ENCODE measurements around the gene OPA3. TPM values are rescaled to one million over a fixed set of nuclear protein-coding genes. Genes with fewer than 3 reads are reported as not detected.

The OPA3 gene
- total RNA-seq, 1 experiment from 2014 or later = 11.1 TPM

DNA sequence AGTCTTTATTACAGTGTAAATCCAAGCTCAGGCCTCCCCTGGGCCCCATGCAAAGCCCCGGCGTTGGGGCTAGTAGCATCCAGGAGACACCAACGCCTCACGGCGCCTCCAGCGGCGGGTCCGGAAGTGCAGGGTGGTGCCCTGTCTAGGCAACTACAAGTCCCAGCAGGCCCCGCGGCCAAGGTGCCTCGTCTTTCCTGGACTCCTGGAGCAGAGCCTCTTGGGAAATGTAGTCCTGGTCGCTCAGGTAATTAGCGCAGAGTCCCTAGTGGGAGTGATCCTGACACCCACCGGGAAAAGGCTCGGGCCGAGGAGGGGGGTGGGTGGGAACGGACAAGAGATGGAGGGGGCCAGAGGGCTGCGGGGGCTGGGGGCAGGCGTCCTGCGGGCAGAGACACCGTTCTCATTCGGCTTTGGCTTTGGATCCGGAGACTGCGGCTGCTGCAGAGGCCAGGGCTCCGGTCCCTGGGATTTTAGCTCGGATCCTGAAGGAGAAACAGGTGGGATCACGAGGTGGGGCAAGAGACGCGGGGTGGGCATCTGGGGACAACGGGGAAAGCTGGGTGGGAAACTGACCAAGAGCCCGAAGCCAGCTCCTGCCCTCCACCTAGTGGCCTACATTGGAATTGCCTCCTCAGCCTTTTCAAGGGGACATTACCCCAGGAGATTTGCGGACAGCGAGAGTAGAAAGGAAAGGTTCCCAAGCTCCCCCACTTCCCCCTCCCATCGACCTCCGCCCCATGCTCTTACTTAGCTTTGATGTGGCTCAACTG, 99.1 kb downstream of the OPA3 start (continued):
- TF ChIP-seq, protein P1, sequence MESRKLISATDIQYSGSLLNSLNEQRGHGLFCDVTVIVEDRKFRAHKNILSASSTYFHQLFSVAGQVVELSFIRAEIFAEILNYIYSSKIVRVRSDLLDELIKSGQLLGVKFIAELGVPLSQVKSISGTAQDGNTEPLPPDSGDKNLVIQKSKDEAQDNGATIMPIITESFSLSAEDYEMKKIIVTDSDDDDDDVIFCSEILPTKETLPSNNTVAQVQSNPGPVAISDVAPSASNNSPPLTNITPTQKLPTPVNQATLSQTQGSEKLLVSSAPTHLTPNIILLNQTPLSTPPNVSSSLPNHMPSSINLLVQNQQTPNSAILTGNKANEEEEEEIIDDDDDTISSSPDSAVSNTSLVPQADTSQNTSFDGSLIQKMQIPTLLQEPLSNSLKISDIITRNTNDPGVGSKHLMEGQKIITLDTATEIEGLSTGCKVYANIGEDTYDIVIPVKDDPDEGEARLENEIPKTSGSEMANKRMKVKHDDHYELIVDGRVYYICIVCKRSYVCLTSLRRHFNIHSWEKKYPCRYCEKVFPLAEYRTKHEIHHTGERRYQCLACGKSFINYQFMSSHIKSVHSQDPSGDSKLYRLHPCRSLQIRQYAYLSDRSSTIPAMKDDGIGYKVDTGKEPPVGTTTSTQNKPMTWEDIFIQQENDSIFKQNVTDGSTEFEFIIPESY (IDR thresholded peaks at IDR 0.05; ENCODE audit: extremely low read depth, insufficient replicate concordance, low read length) = no peak

GRCh38 chr19:45484273-45484945, 100.2 kb downstream of the OPA3 start:
- DNase-seq (ENCODE audit: low read depth, low spot score) (no peak), ATAC-seq (no peak)
- H3K79me2 ChIP-seq (ENCODE audit: insufficient read depth, low read length) = no peaks in the 10 kb centered on the region
- peaks cover 13 to 32% of the 10 kb centered on the region in 2 experiments for H3K4me1 ChIP-seq (ENCODE audit: control insufficient read depth in 1 of 2, insufficient read depth in 2 of 2, low read length in 2 of 2)
- H3K4me3 ChIP-seq (replicated peaks in 1 of 2; ENCODE audit: low read depth in 1 of 2, low read length in 2 of 2) = no peak overlapping the region
- no peaks in the 10 kb centered on the region for H3K9me2 ChIP-seq (ENCODE audit: insufficient read depth)
- intact Hi-C loops (cut with micrococcal nuclease) = loop anchor here (2.0 kb wide), 1 partner anchor 158 kb away; no protein-coding TSS in a partner anchor
- H3K4me2 ChIP-seq (ENCODE audit: low read length) = peak overlapping the region; percentile 33
- peak overlapping the region; percentile 44 for H3K27ac ChIP-seq (ENCODE audit: low read depth, low read length)
- no peaks in the 10 kb centered on the region for H4K20me1 ChIP-seq (ENCODE audit: insufficient read depth)
- no peak overlapping the region for H2AFZ ChIP-seq (ENCODE audit: low read depth, low read length, poor library complexity, severe bottlenecking)
- ChIA-PET RAD21 (ENCODE audit: low non-redundant PET in 1 of 2, low total read pairs in 2 of 2, uncharacterized antibody in 2 of 2, unreplicated experiment in 2 of 2) (interaction anchor here in 1 of 2 experiments (1.7 kb wide), 1 partner anchor 45 kb away, joined by 6 read pairs; no protein-coding TSS in a partner anchor), CTCF (interaction anchor here (0.6 to 3.9 kb wide), 26 partner anchors 11 to 186 kb away, joined by 3 to 33 read pairs (median 6); partner anchors contain the start of genes ERCC2, FOSB, PPP1R13L and RTN2), POLR2A (interaction anchor here (0.8 to 1.6 kb wide), 4 partner anchors 16 to 80 kb away, joined by 3 to 11 read pairs (median 4); partner anchors contain the start of genes FOSB and PPP1R13L)
- H3K9me3 ChIP-seq (ENCODE audit: control insufficient read depth in 1 of 2, insufficient read depth in 1 of 2, low read depth in 1 of 2, low read length in 2 of 2) = no peaks in the 10 kb centered on the region
- BruUV-seq (replicated peaks) = TSS peak; percentile 38
- no peak overlapping the region for H3K9ac ChIP-seq (ENCODE audit: low read length)
- H3K36me3 ChIP-seq (ENCODE audit: control insufficient read depth in 1 of 2, insufficient read depth in 2 of 2, low read length in 2 of 2) = no peaks in the 10 kb centered on the region
- H3K27me3 ChIP-seq (ENCODE audit: insufficient read depth, low read length) = no peaks in the 10 kb centered on the region
- TF ChIP-seq CEBPB (IDR thresholded peaks at IDR 0.05; ENCODE audit: low read depth) (no peak), JUND (IDR thresholded peaks at IDR 0.05) (no peak), EGR1 (IDR thresholded peaks at IDR 0.05; ENCODE audit: low read depth) (no peak), EZH2phosphoT487 (IDR thresholded peaks at IDR 0.05; ENCODE audit: borderline replicate concordance) (no peak), EZH2 (IDR thresholded peaks at IDR 0.05) (no peak), POLR2AphosphoS5 (IDR thresholded peaks at IDR 0.05; ENCODE audit: low read depth, low read length) (no peak), SRF (IDR thresholded peaks at IDR 0.05; ENCODE audit: low read depth) (no peak), ZFX (IDR thresholded peaks at IDR 0.05) (no peak), SP1 (IDR thresholded peaks at IDR 0.05; ENCODE audit: low read depth) (no peak)
- TF ChIP-seq, protein P2, sequence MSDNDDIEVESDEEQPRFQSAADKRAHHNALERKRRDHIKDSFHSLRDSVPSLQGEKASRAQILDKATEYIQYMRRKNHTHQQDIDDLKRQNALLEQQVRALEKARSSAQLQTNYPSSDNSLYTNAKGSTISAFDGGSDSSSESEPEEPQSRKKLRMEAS (IDR thresholded peaks at IDR 0.05) = no peak
- TF ChIP-seq, protein P3, sequence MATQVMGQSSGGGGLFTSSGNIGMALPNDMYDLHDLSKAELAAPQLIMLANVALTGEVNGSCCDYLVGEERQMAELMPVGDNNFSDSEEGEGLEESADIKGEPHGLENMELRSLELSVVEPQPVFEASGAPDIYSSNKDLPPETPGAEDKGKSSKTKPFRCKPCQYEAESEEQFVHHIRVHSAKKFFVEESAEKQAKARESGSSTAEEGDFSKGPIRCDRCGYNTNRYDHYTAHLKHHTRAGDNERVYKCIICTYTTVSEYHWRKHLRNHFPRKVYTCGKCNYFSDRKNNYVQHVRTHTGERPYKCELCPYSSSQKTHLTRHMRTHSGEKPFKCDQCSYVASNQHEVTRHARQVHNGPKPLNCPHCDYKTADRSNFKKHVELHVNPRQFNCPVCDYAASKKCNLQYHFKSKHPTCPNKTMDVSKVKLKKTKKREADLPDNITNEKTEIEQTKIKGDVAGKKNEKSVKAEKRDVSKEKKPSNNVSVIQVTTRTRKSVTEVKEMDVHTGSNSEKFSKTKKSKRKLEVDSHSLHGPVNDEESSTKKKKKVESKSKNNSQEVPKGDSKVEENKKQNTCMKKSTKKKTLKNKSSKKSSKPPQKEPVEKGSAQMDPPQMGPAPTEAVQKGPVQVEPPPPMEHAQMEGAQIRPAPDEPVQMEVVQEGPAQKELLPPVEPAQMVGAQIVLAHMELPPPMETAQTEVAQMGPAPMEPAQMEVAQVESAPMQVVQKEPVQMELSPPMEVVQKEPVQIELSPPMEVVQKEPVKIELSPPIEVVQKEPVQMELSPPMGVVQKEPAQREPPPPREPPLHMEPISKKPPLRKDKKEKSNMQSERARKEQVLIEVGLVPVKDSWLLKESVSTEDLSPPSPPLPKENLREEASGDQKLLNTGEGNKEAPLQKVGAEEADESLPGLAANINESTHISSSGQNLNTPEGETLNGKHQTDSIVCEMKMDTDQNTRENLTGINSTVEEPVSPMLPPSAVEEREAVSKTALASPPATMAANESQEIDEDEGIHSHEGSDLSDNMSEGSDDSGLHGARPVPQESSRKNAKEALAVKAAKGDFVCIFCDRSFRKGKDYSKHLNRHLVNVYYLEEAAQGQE (IDR thresholded peaks at IDR 0.05; ENCODE audit: low read depth) = no peak
- TF ChIP-seq, protein P1 (IDR thresholded peaks at IDR 0.05; ENCODE audit: extremely low read depth, insufficient replicate concordance, low read length) = no peak
